ENCODE data around the gene AGPS. TPM values are rescaled to one million over a fixed set of nuclear protein-coding genes. Genes with fewer than 3 reads are reported as not detected.
"Not testable (repeated sequence)": the region's sequence is repeated elsewhere in the genome, so short reads cannot be mapped to it uniquely, and the experiment has no call there.

The AGPS gene
- total RNA-seq, 1 experiment from 2014 or later, result 69.9 TPM

- Mint-ChIP-seq H3K36me3 (ENCODE audit: insufficient read depth, unreplicated experiment) (peaks cover 4% of the 10 kb centered on the region), H3K4me1 (ENCODE audit: low read depth, unreplicated experiment) (peaks cover 11% of the 10 kb centered on the region), H3K27ac (ENCODE audit: unreplicated experiment) (no peak overlapping the region), H3K4me3 (ENCODE audit: low read depth, unreplicated experiment) (no peak overlapping the region), H3K9me3 (ENCODE audit: low read depth, unreplicated experiment) (peaks cover 4% of the 10 kb centered on the region), H3K27me3 (ENCODE audit: unreplicated experiment) (no peaks in the 10 kb centered on the region)
- DNase-seq, result no peak
- no TSS peak for BruUV-seq (replicated peaks)
- TF ChIP-seq CTCF (IDR thresholded peaks at IDR 0.05; ENCODE audit: unreplicated experiment), result no peak
- CTCF ChIA-PET, result no interaction called here
- intact Hi-C loops (cut with micrococcal nuclease; ENCODE audit: unreplicated experiment), result no loop called here
Measured at GRCh38 chr2:177478907-177479306, 86.3 kb downstream of the AGPS start.

- TF ChIP-seq CTCF (IDR thresholded peaks at IDR 0.05; ENCODE audit: unreplicated experiment), result no peak
- CTCF ChIA-PET, result no interaction called here
- Mint-ChIP-seq H3K36me3 (ENCODE audit: insufficient read depth, unreplicated experiment) (no peaks in the 10 kb centered on the region), H3K4me3 (ENCODE audit: low read depth, unreplicated experiment) (no peak overlapping the region), H3K27me3 (ENCODE audit: unreplicated experiment) (no peaks in the 10 kb centered on the region), H3K27ac (ENCODE audit: unreplicated experiment) (no peak overlapping the region), H3K4me1 (ENCODE audit: low read depth, unreplicated experiment) (no peaks in the 10 kb centered on the region), H3K9me3 (ENCODE audit: low read depth, unreplicated experiment) (peaks cover 4% of the 10 kb centered on the region)
- intact Hi-C loops (cut with micrococcal nuclease; ENCODE audit: unreplicated experiment), result no loop called here
- no peak for DNase-seq
- no TSS peak for BruUV-seq (replicated peaks)
Measured at GRCh38 chr2:177482195-177482594, 89.6 kb downstream of the AGPS start.

- H3K36me3 Mint-ChIP-seq (ENCODE audit: insufficient read depth, unreplicated experiment), result no peaks in the 10 kb centered on the region
- DNase-seq, result no peak
- no peak overlapping the region for H3K27ac Mint-ChIP-seq (ENCODE audit: unreplicated experiment)
- TF ChIP-seq CTCF (IDR thresholded peaks at IDR 0.05; ENCODE audit: unreplicated experiment), result no peak
- no peaks in the 10 kb centered on the region for H3K27me3 Mint-ChIP-seq (ENCODE audit: unreplicated experiment)
- BruUV-seq (replicated peaks), result no TSS peak
- no peaks in the 10 kb centered on the region for H3K4me1 Mint-ChIP-seq (ENCODE audit: low read depth, unreplicated experiment)
- H3K4me3 Mint-ChIP-seq (ENCODE audit: low read depth, unreplicated experiment), result no peak overlapping the region
- CTCF ChIA-PET, result interaction anchor here (0.7 kb wide), 1 partner anchor 13 kb away, joined by 3 read pairs; no protein-coding TSS in a partner anchor
- no peaks in the 10 kb centered on the region for H3K9me3 Mint-ChIP-seq (ENCODE audit: low read depth, unreplicated experiment)
- intact Hi-C loops (cut with micrococcal nuclease; ENCODE audit: unreplicated experiment), result no loop called here
Measured at GRCh38 chr2:177483531-177483930, 91.0 kb downstream of the AGPS start.

- no peak for DNase-seq
- Mint-ChIP-seq H3K4me1 (ENCODE audit: low read depth, unreplicated experiment) (no peaks in the 10 kb centered on the region), H3K9me3 (ENCODE audit: low read depth, unreplicated experiment) (no peaks in the 10 kb centered on the region), H3K27ac (ENCODE audit: unreplicated experiment) (no peak overlapping the region), H3K27me3 (ENCODE audit: unreplicated experiment) (no peaks in the 10 kb centered on the region), H3K4me3 (ENCODE audit: low read depth, unreplicated experiment) (no peak overlapping the region), H3K36me3 (ENCODE audit: insufficient read depth, unreplicated experiment) (no peaks in the 10 kb centered on the region)
- intact Hi-C loops (cut with micrococcal nuclease; ENCODE audit: unreplicated experiment), result no loop called here
- CTCF ChIA-PET, result interaction anchor here (0.7 kb wide), 2 partner anchors 13 to 36 kb away, joined by 3 to 7 read pairs; no protein-coding TSS in a partner anchor
- no TSS peak for BruUV-seq (replicated peaks)
- no peak for TF ChIP-seq CTCF (IDR thresholded peaks at IDR 0.05; ENCODE audit: unreplicated experiment)
Measured at GRCh38 chr2:177484180-177484795, 91.7 kb downstream of the AGPS start.

- BruUV-seq (replicated peaks); H3K36me3 Mint-ChIP-seq (ENCODE audit: insufficient read depth, unreplicated experiment); intact Hi-C loops (cut with micrococcal nuclease; ENCODE audit: unreplicated experiment); H3K4me3 Mint-ChIP-seq (ENCODE audit: low read depth, unreplicated experiment); H3K27me3 Mint-ChIP-seq (ENCODE audit: unreplicated experiment); H3K4me1 Mint-ChIP-seq (ENCODE audit: low read depth, unreplicated experiment); H3K9me3 Mint-ChIP-seq (ENCODE audit: low read depth, unreplicated experiment); DNase-seq; H3K27ac Mint-ChIP-seq (ENCODE audit: unreplicated experiment); CTCF ChIA-PET: not testable (repeated sequence)
Measured at GRCh38 chr2:177485657-177486056, 93.1 kb downstream of the AGPS start.
